Gastroesophageal sphincter (tissue), 4 donors: ENCODE measurements around the gene GJA3. TPM values are rescaled to one million over a fixed set of nuclear protein-coding genes. Genes with fewer than 3 reads are reported as not detected.

ENCODE experiments used
- ATAC-seq: fragments of 150-250 bp; one replicate; pipeline ENCODE4 v1.9.1; 2016; ENCODE audit warnings: mild to moderate bottlenecking, moderate library complexity
- H3K27ac ChIP-seq, 4 donors: fragments of 200-600 bp; sonication (generic) in 3 of 4; 1 replicate in 3 of 4; 2 replicates in 1 of 4; pipeline ENCODE4 v1.5.1; 2016 to 2019
- H3K27me3 ChIP-seq: fragments of 200-600 bp; sonication (generic); one replicate; pipeline ENCODE4 v1.5.1; 2019
- H3K36me3 ChIP-seq, 2 donors: fragments of 200-600 bp; sonication (generic); one replicate each; pipeline ENCODE4 v1.5.1; 2019; ENCODE audit warnings: control low read depth in 1 of 2
- H3K4me1 ChIP-seq, 3 donors: fragments of 200-600 bp; sonication (generic); 1 replicate in 2 of 3; 2 replicates in 1 of 3; pipeline ENCODE4 v1.5.1; 2016 to 2019; ENCODE audit warnings: control low read depth in 2 of 3
- H3K4me3 ChIP-seq, 2 donors: fragments of 200-600 bp; sonication (generic); one replicate each; pipeline ENCODE4 v1.5.1; 2019; ENCODE audit warnings: mild to moderate bottlenecking in 1 of 2, moderate library complexity in 1 of 2
- H3K9me3 ChIP-seq, 3 donors: fragments of 200-600 bp; sonication (generic); one replicate each; pipeline ENCODE4 v1.5.1; 2017 to 2019; ENCODE audit warnings: control low read depth in 2 of 3
- EP300 ChIP-seq: sonication (generic); formaldehyde crosslinking; IDR thresholded peaks from one replicate; pipeline ENCODE4 v1.6.1; 2017; ENCODE audit warnings: antibody characterized with exemption, mild to moderate bottlenecking
- POLR2A ChIP-seq, 2 donors: fragments of 450-650 bp; IDR thresholded peaks; one replicate each; pipeline ENCODE4 v1.6.1; 2017; ENCODE audit warnings: antibody characterized with exemption in 2 of 2, mild to moderate bottlenecking in 2 of 2, moderate library complexity in 1 of 2
- POLR2AphosphoS5 ChIP-seq: sonication (generic); formaldehyde crosslinking; IDR thresholded peaks from one replicate; pipeline ENCODE4 v1.6.1; 2017; ENCODE audit warnings: antibody characterized with exemption
- WGBS, 2 donors: methylation state at CpG; one replicate each; pipeline ENCODE4 v1.1.5; 2018; ENCODE audit warnings: low coverage in 1 of 2; 5-methylcytosine and 5-hydroxymethylcytosine counted together
- total RNA-seq, 4 donors: library from RNA; depleted of rRNA; stranded (reverse); fragments of >200 nt; gene quantifications; one replicate each; pipeline ENCODE4 v1.1.0, GENCODE V29; 2016
- TF ChIP-seq, protein P1 (sequence below), 4 experiments: fragments of 200-600 bp in 2 of 4; fragments of 450-650 bp in 2 of 4; sonication (generic) in 1 of 4; IDR thresholded peaks; one replicate each; pipeline ENCODE4 v1.5.1; 2017 to 2019; ENCODE audit warnings: antibody characterized with exemption in 4 of 4, mild to moderate bottlenecking in 2 of 4, moderate library complexity in 2 of 4

GJA3 gene
- total RNA-seq, 4 donors from 2014 or later, result 0.04 to 0.07 TPM; not detected in 2

DNA sequence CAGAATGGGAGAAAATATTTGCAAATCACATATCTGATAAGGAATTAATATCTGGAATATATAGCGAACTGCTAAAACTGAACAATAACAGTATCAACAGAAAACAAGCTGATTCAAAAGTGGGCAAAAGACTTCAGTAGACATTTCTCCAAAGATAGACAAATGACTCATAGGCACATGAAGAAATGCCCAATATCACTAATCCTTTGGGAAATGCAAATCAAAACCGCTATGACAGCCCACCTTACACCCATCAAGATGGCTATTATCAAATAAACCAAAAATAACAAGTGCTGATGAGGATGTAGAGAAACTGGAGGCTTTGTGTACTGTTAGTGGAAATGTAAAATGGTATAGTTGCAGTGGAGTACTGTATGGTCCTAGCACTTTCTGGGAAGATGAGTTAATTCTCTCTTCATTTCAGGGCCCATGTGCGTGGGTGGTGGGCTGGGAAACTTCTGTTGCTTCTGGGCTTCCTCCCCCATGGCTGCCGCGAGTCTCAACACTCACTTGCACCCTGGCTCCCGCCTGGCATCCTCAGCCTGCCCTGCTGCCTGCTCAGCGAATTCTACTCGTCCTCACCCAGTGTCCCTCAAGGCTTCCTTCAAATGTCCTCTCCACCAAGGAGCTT is 12.4 kb upstream of the GJA3 start:
- WGBS, 2 donors, result 86 to 93% methylated on average over 5 to 6 of the region's 8 CpGs
- TF ChIP-seq, protein P1, sequence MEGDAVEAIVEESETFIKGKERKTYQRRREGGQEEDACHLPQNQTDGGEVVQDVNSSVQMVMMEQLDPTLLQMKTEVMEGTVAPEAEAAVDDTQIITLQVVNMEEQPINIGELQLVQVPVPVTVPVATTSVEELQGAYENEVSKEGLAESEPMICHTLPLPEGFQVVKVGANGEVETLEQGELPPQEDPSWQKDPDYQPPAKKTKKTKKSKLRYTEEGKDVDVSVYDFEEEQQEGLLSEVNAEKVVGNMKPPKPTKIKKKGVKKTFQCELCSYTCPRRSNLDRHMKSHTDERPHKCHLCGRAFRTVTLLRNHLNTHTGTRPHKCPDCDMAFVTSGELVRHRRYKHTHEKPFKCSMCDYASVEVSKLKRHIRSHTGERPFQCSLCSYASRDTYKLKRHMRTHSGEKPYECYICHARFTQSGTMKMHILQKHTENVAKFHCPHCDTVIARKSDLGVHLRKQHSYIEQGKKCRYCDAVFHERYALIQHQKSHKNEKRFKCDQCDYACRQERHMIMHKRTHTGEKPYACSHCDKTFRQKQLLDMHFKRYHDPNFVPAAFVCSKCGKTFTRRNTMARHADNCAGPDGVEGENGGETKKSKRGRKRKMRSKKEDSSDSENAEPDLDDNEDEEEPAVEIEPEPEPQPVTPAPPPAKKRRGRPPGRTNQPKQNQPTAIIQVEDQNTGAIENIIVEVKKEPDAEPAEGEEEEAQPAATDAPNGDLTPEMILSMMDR (IDR thresholded peaks at IDR 0.05), result no peak
- TF ChIP-seq EP300, result no peak
- no peak for TF ChIP-seq POLR2AphosphoS5
- no peak for TF ChIP-seq POLR2A (IDR thresholded peaks at IDR 0.05)
- no peaks in the 10 kb centered on the region for H3K36me3 ChIP-seq
- peaks cover 51% of the 10 kb centered on the region for H3K27me3 ChIP-seq
- H3K9me3 ChIP-seq, result no peaks in the 10 kb centered on the region
- H3K4me1 ChIP-seq, result peaks cover 0 to 13% (median 0%) of the 10 kb centered on the region in 3 donors
- no peak overlapping the region for H3K27ac ChIP-seq
- no peak overlapping the region for H3K4me3 ChIP-seq
- no peak for ATAC-seq

DNA sequence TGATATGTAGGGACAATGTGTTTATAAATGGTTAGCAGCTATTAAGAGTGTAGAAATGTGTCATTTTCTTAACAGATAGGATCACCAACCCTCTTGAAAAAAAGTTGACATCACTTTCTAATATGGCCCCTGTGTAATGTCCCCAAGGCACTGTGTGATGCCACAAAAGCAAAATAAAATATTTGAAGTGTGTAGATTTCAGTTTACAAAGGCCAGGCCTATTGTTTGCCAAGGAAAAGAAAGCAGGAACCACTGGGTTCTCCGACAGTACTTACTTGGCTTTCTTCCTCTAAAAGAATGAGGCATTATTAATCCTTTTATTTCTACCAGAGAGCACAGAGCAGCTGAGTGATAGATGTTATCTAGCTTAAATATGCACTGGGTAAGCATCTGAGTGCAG is 10.5 kb upstream of the GJA3 start:
- Histone ChIP-seq H3K27ac (no peak overlapping the region), H3K27me3 (peaks cover 49% of the 10 kb centered on the region), H3K4me3 (no peak overlapping the region), H3K36me3 (no peaks in the 10 kb centered on the region), H3K4me1 (peaks cover 0 to 13% (median 0%) of the 10 kb centered on the region in 3 donors), H3K9me3 (no peaks in the 10 kb centered on the region)
- ATAC-seq, result no peak
- 56 to 86% methylated on average over 1 of the region's 1 CpG for WGBS, 2 donors
- no peak for TF ChIP-seq POLR2A (IDR thresholded peaks at IDR 0.05)
- no peak for TF ChIP-seq POLR2AphosphoS5
- TF ChIP-seq EP300, result no peak
- TF ChIP-seq, protein P1 (IDR thresholded peaks at IDR 0.05), result no peak

DNA sequence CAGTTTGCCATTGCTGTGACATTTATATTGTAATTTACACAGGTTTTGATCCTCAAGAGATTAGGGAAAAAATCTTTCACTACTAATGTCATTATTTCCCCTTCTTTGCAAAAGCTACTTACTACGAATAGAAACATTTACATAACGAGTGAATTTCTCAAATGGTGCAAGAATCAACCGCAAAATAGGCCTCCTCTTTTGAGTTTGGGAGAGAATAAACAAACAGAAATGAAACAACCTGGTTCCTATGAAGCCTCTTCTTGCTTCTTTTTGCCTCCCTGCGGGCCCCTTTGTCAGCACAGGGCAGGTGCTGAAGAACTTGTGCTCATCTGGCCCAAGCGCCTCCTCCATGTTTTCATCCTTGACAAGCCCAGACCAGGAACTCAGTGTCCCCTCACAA is 10.1 kb upstream of the GJA3 start:
- Histone ChIP-seq H3K27ac (no peak overlapping the region), H3K9me3 (no peaks in the 10 kb centered on the region), H3K36me3 (no peaks in the 10 kb centered on the region), H3K27me3 (peaks cover 49% of the 10 kb centered on the region), H3K4me1 (peaks cover 0 to 13% (median 0%) of the 10 kb centered on the region in 3 donors), H3K4me3 (no peak overlapping the region)
- ATAC-seq, result no peak
- TF ChIP-seq POLR2A (IDR thresholded peaks at IDR 0.05) (no peak), EP300 (no peak), POLR2AphosphoS5 (no peak)
- TF ChIP-seq, protein P1 (IDR thresholded peaks at IDR 0.05), result no peak
- WGBS, 2 donors, result 80 to 97% methylated on average over 4 to 5 of the region's 5 CpGs

DNA sequence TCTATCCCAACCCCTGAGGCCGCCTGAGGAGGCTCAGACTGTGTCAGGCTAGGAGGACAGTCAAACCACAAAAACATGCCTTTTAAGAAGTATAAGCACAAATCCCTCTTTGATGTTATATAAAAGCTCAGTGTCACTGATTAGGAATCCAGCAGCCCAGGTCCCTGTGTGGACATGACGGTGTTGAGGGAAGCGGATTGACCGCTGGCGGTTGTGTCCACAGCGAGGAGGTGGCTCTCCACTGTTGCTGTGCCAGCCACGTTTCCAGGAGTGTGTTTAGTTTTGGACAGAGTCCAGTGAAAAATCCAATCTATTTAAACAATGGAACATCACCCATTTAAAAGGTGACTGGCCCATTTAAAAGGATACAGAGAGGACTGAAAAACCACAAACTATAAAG is 7.5 kb upstream of the GJA3 start:
- TF ChIP-seq EP300, result no peak
- TF ChIP-seq POLR2AphosphoS5, result no peak
- TF ChIP-seq, protein P1 (IDR thresholded peaks at IDR 0.05), result no peak
- no peak for TF ChIP-seq POLR2A (IDR thresholded peaks at IDR 0.05)
- H3K9me3 ChIP-seq, result no peaks in the 10 kb centered on the region
- H3K4me1 ChIP-seq, result no peaks in the 10 kb centered on the region
- H3K36me3 ChIP-seq, result no peaks in the 10 kb centered on the region
- no peak overlapping the region for H3K4me3 ChIP-seq
- no peak overlapping the region for H3K27ac ChIP-seq
- 77 to 87% methylated on average over 3 to 7 of the region's 7 CpGs for WGBS, 2 donors
- H3K27me3 ChIP-seq, result peaks cover 55% of the 10 kb centered on the region
- no peak for ATAC-seq
